GM23338 (cell line): ENCODE data around the gene APMAP. TPM values are rescaled to one million over a fixed set of nuclear protein-coding genes. Genes with fewer than 3 reads are reported as not detected.

Experiments used
- ATAC-seq: fragments of 200-7000 bp; cut with Tn5 transposase; 3 replicates; pipeline ENCODE4 v1.9.1; 2020
- DNase-seq: peaks from one replicate; pipeline ENCODE4 v3.0.0-alpha.2; 2015; ENCODE audit warnings: low spot score
- H2AFZ ChIP-seq: fragments of 200-600 bp; sonication (generic); 2 replicates; pipeline ENCODE4 v1.8.0; 2016; ENCODE audit warnings: antibody characterized with exemption, mild to moderate bottlenecking, moderate library complexity
- H3F3A ChIP-seq: fragments of 200-600 bp; sonication (generic); replicated peaks from 2 replicates; pipeline ENCODE4 v1.8.0; 2017; ENCODE audit warnings: antibody characterized with exemption, mixed run types, low read depth
- H3K27ac ChIP-seq: fragments of 200-600 bp; sonication (generic); 2 replicates; pipeline ENCODE4 v1.6.1; 2016; ENCODE audit warnings: low read depth
- H3K27me3 ChIP-seq: fragments of 200-600 bp; sonication (generic); 2 replicates; pipeline ENCODE4 v1.8.0; 2016; ENCODE audit warnings: mild to moderate bottlenecking, mixed run types, moderate library complexity; ENCODE audit not compliant: insufficient read depth
- H3K36me3 ChIP-seq: fragments of 200-600 bp; sonication (generic); 2 replicates; pipeline ENCODE4 v1.8.0; 2016; ENCODE audit warnings: mild to moderate bottlenecking; ENCODE audit not compliant: insufficient read depth
- H3K4me1 ChIP-seq: fragments of 200-600 bp; sonication (generic); 2 replicates; pipeline ENCODE4 v1.8.0; 2016; ENCODE audit warnings: mild to moderate bottlenecking, moderate library complexity; ENCODE audit not compliant: insufficient read depth
- H3K4me2 ChIP-seq: fragments of 200-600 bp; sonication (generic); 2 replicates; pipeline ENCODE4 v1.7.1; 2017; ENCODE audit warnings: mixed run types
- H3K4me3 ChIP-seq: fragments of 200-600 bp; sonication (generic); 2 replicates; pipeline ENCODE4 v1.6.1; 2016; ENCODE audit warnings: mixed run types
- H3K79me2 ChIP-seq: fragments of 200-600 bp; sonication (generic); replicated peaks from 2 replicates; pipeline ENCODE4 v1.8.0; 2017; ENCODE audit warnings: mild to moderate bottlenecking; ENCODE audit not compliant: insufficient read depth
- H3K9me2 ChIP-seq: fragments of 200-600 bp; sonication (generic); 2 replicates; pipeline ENCODE4 v1.8.0; 2017; ENCODE audit not compliant: insufficient read depth
- H4K20me1 ChIP-seq: fragments of 200-600 bp; sonication (generic); replicated peaks from 2 replicates; pipeline ENCODE4 v1.8.0; 2017; ENCODE audit warnings: mild to moderate bottlenecking; ENCODE audit not compliant: insufficient read depth
- H3K27ac Mint-ChIP-seq: 2 replicates; pipeline ENCODE4 v1.8.0; 2020; ENCODE audit warnings: inconsistent platforms, mild to moderate bottlenecking, moderate library complexity, mixed read lengths
- H3K27me3 Mint-ChIP-seq: 3 replicates; pipeline ENCODE4 v1.8.0; 2022; ENCODE audit warnings: low read depth, mild to moderate bottlenecking, moderate library complexity, mixed read lengths, inconsistent platforms; ENCODE audit not compliant: insufficient read depth, poor library complexity
- H3K36me3 Mint-ChIP-seq: 3 replicates; pipeline ENCODE4 v1.8.0; 2021; ENCODE audit warnings: low read depth, mild to moderate bottlenecking, inconsistent platforms, moderate library complexity, mixed read lengths
- H3K4me1 Mint-ChIP-seq: 3 replicates; pipeline ENCODE4 v1.8.0; 2020; ENCODE audit warnings: mild to moderate bottlenecking, inconsistent platforms, mixed read lengths
- H3K4me3 Mint-ChIP-seq: 3 replicates; pipeline ENCODE4 v1.8.0; 2021; ENCODE audit warnings: moderate library complexity, mild to moderate bottlenecking, inconsistent platforms, mixed read lengths
- H3K9me3 Mint-ChIP-seq: 3 replicates; pipeline ENCODE4 v1.8.0; 2020; ENCODE audit warnings: moderate library complexity, mild to moderate bottlenecking, inconsistent platforms, mixed read lengths
- CREB1 ChIP-seq: fragments of 250-450 bp; sonication (Bioruptor Pico); IDR thresholded peaks from 2 replicates; pipeline ENCODE4 v1.5.0; 2020; ENCODE audit warnings: low read depth, mild to moderate bottlenecking, moderate library complexity
- EZH2 ChIP-seq: fragments of 200-600 bp; sonication (generic); IDR thresholded peaks from one replicate; pipeline ENCODE4 v1.8.0; 2017; ENCODE audit warnings: antibody characterized with exemption, mild to moderate bottlenecking, low read depth; ENCODE audit not compliant: unreplicated experiment
- EZH2phosphoT487 ChIP-seq: fragments of 200-600 bp; sonication (generic); IDR thresholded peaks from one replicate; pipeline ENCODE4 v1.8.1; 2018; ENCODE audit warnings: antibody characterized with exemption; ENCODE audit not compliant: unreplicated experiment
- JUNB ChIP-seq: IDR thresholded peaks from one replicate; pipeline ENCODE4 v1.6.1; 2016; ENCODE audit warnings: antibody characterized with exemption; ENCODE audit not compliant: unreplicated experiment
- NANOG ChIP-seq: IDR thresholded peaks from 2 replicates; pipeline ENCODE4 v1.6.1; 2016; ENCODE audit warnings: antibody characterized with exemption, borderline replicate concordance
- POLR2AphosphoS5 ChIP-seq: IDR thresholded peaks from 2 replicates; pipeline ENCODE4 v1.6.1; 2016; ENCODE audit warnings: antibody characterized with exemption, low read depth
- STAT1 ChIP-seq: IDR thresholded peaks from one replicate; pipeline ENCODE4 v1.6.1; 2016; ENCODE audit warnings: antibody characterized with exemption; ENCODE audit not compliant: unreplicated experiment
- ZNF114 ChIP-seq: fragments of 250-450 bp; sonication (Bioruptor Pico); IDR thresholded peaks from 2 replicates; pipeline ENCODE4 v1.5.0; 2020; ENCODE audit warnings: mild to moderate bottlenecking, moderate library complexity
- ZNF331 ChIP-seq: fragments of 250-450 bp; sonication (Bioruptor Pico); IDR thresholded peaks from 2 replicates; pipeline ENCODE4 v1.5.0; 2020; ENCODE audit warnings: low read depth, mild to moderate bottlenecking, moderate library complexity
- polyA plus RNA-seq: library from polyadenylated mRNA; unstranded; fragments of >200 nt; fragmentation: Nextera tagmentation; extraction: Ambion mirVana; gene quantifications from 2 replicates; pipeline ENCODE4 v1.2.1, GENCODE V29; 2016
- total RNA-seq: library from RNA; depleted of rRNA; stranded (reverse); fragments of >200 nt; shearing (Covaris generic); gene quantifications from 2 replicates; pipeline ENCODE4 v1.2.3, GENCODE V29; 2014
- TF ChIP-seq, protein P1 (sequence below): fragments of 250-450 bp; sonication (Bioruptor Pico); IDR thresholded peaks from 2 replicates; pipeline ENCODE4 v1.5.0; 2020; ENCODE audit warnings: mild to moderate bottlenecking, moderate library complexity
- TF ChIP-seq, protein P2 (sequence below): IDR thresholded peaks from one replicate; pipeline ENCODE4 v1.6.1; 2018; ENCODE audit warnings: antibody characterized with exemption; ENCODE audit not compliant: unreplicated experiment
- TF ChIP-seq, protein P3 (sequence below), 2 experiments: fragments of 200-600 bp in 1 of 2; sonication (generic) in 1 of 2; conservative IDR thresholded peaks; 2 replicates each; pipeline versions ENCODE4 v1.5.1 to v1.6.1; 2016 to 2017; ENCODE audit warnings: antibody characterized with exemption in 2 of 2, low read depth in 2 of 2, mild to moderate bottlenecking in 2 of 2, moderate library complexity in 1 of 2
- TF ChIP-seq, protein P4 (sequence below): IDR thresholded peaks from 2 replicates; pipeline ENCODE4 v1.6.1; 2016; ENCODE audit warnings: antibody characterized with exemption

APMAP gene
- total and polyA plus RNA-seq, 2 experiments from 2014 or later = 31.7 to 72.3 TPM

GRCh38 chr20:24993337-24994185 lies 1.0 kb upstream of the APMAP start:
- H3K27me3 ChIP-seq = 0 out of 2 replicates have a peak, but pooled peaks cover 2% of the 10 kb centered on the region
- peaks cover 9% of the 10 kb centered on the region for H3K27me3 Mint-ChIP-seq
- no peaks in the 10 kb centered on the region; the same call in 2 of the 3 replicates for H3K36me3 Mint-ChIP-seq
- H3K79me2 ChIP-seq = peaks cover 37% of the 10 kb centered on the region
- H3K4me1 Mint-ChIP-seq = peaks cover 26% of the 10 kb centered on the region
- peak overlapping the region; percentile 93 for H3K4me3 ChIP-seq
- H3K36me3 ChIP-seq = no peaks in the 10 kb centered on the region
- no peaks in the 10 kb centered on the region; the same call in 2 of the 3 replicates for H3K9me3 Mint-ChIP-seq
- H3K27ac ChIP-seq = no peak overlapping the region
- peak overlapping the region; percentile 96 for H3K4me2 ChIP-seq
- H4K20me1 ChIP-seq = peaks cover 19% of the 10 kb centered on the region
- H3K4me1 ChIP-seq = peaks cover 8% of the 10 kb centered on the region; the same call in 1 of the 2 replicates
- ATAC-seq (no peak), DNase-seq (no peak)
- no peak for TF ChIP-seq NANOG
- TF ChIP-seq, protein P1, sequence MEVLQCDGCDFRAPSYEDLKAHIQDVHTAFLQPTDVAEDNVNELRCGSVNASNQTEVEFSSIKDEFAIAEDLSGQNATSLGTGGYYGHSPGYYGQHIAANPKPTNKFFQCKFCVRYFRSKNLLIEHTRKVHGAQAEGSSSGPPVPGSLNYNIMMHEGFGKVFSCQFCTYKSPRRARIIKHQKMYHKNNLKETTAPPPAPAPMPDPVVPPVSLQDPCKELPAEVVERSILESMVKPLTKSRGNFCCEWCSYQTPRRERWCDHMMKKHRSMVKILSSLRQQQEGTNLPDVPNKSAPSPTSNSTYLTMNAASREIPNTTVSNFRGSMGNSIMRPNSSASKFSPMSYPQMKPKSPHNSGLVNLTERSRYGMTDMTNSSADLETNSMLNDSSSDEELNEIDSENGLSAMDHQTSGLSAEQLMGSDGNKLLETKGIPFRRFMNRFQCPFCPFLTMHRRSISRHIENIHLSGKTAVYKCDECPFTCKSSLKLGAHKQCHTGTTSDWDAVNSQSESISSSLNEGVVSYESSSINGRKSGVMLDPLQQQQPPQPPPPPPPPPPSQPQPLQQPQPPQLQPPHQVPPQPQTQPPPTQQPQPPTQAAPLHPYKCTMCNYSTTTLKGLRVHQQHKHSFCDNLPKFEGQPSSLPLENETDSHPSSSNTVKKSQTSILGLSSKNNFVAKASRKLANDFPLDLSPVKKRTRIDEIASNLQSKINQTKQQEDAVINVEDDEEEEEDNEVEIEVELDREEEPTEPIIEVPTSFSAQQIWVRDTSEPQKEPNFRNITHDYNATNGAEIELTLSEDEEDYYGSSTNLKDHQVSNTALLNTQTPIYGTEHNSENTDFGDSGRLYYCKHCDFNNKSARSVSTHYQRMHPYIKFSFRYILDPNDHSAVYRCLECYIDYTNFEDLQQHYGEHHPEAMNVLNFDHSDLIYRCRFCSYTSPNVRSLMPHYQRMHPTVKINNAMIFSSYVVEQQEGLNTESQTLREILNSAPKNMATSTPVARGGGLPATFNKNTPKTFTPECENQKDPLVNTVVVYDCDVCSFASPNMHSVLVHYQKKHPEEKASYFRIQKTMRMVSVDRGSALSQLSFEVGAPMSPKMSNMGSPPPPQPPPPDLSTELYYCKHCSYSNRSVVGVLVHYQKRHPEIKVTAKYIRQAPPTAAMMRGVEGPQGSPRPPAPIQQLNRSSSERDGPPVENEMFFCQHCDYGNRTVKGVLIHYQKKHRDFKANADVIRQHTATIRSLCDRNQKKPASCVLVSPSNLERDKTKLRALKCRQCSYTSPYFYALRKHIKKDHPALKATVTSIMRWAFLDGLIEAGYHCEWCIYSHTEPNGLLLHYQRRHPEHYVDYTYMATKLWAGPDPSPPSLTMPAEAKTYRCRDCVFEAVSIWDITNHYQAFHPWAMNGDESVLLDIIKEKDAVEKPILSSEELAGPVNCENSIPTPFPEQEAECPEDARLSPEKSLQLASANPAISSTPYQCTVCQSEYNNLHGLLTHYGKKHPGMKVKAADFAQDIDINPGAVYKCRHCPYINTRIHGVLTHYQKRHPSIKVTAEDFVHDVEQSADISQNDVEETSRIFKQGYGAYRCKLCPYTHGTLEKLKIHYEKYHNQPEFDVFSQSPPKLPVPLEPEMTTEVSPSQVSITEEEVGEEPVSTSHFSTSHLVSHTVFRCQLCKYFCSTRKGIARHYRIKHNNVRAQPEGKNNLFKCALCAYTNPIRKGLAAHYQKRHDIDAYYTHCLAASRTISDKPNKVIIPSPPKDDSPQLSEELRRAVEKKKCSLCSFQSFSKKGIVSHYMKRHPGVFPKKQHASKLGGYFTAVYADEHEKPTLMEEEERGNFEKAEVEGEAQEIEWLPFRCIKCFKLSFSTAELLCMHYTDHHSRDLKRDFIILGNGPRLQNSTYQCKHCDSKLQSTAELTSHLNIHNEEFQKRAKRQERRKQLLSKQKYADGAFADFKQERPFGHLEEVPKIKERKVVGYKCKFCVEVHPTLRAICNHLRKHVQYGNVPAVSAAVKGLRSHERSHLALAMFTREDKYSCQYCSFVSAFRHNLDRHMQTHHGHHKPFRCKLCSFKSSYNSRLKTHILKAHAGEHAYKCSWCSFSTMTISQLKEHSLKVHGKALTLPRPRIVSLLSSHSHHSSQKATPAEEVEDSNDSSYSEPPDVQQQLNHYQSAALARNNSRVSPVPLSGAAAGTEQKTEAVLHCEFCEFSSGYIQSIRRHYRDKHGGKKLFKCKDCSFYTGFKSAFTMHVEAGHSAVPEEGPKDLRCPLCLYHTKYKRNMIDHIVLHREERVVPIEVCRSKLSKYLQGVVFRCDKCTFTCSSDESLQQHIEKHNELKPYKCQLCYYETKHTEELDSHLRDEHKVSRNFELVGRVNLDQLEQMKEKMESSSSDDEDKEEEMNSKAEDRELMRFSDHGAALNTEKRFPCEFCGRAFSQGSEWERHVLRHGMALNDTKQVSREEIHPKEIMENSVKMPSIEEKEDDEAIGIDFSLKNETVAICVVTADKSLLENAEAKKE = no peak
- no peak for TF ChIP-seq POLR2AphosphoS5
- no peak for TF ChIP-seq EZH2phosphoT487
- TF ChIP-seq, protein P2, sequence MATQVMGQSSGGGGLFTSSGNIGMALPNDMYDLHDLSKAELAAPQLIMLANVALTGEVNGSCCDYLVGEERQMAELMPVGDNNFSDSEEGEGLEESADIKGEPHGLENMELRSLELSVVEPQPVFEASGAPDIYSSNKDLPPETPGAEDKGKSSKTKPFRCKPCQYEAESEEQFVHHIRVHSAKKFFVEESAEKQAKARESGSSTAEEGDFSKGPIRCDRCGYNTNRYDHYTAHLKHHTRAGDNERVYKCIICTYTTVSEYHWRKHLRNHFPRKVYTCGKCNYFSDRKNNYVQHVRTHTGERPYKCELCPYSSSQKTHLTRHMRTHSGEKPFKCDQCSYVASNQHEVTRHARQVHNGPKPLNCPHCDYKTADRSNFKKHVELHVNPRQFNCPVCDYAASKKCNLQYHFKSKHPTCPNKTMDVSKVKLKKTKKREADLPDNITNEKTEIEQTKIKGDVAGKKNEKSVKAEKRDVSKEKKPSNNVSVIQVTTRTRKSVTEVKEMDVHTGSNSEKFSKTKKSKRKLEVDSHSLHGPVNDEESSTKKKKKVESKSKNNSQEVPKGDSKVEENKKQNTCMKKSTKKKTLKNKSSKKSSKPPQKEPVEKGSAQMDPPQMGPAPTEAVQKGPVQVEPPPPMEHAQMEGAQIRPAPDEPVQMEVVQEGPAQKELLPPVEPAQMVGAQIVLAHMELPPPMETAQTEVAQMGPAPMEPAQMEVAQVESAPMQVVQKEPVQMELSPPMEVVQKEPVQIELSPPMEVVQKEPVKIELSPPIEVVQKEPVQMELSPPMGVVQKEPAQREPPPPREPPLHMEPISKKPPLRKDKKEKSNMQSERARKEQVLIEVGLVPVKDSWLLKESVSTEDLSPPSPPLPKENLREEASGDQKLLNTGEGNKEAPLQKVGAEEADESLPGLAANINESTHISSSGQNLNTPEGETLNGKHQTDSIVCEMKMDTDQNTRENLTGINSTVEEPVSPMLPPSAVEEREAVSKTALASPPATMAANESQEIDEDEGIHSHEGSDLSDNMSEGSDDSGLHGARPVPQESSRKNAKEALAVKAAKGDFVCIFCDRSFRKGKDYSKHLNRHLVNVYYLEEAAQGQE = no peak
- TF ChIP-seq JUNB = no peak
- TF ChIP-seq, protein P3, sequence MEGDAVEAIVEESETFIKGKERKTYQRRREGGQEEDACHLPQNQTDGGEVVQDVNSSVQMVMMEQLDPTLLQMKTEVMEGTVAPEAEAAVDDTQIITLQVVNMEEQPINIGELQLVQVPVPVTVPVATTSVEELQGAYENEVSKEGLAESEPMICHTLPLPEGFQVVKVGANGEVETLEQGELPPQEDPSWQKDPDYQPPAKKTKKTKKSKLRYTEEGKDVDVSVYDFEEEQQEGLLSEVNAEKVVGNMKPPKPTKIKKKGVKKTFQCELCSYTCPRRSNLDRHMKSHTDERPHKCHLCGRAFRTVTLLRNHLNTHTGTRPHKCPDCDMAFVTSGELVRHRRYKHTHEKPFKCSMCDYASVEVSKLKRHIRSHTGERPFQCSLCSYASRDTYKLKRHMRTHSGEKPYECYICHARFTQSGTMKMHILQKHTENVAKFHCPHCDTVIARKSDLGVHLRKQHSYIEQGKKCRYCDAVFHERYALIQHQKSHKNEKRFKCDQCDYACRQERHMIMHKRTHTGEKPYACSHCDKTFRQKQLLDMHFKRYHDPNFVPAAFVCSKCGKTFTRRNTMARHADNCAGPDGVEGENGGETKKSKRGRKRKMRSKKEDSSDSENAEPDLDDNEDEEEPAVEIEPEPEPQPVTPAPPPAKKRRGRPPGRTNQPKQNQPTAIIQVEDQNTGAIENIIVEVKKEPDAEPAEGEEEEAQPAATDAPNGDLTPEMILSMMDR (conservative IDR thresholded peaks at IDR 0.05; ENCODE audit: low read depth in 2 of 2) = no peak
- TF ChIP-seq EZH2 = no peak
- TF ChIP-seq, protein P4, sequence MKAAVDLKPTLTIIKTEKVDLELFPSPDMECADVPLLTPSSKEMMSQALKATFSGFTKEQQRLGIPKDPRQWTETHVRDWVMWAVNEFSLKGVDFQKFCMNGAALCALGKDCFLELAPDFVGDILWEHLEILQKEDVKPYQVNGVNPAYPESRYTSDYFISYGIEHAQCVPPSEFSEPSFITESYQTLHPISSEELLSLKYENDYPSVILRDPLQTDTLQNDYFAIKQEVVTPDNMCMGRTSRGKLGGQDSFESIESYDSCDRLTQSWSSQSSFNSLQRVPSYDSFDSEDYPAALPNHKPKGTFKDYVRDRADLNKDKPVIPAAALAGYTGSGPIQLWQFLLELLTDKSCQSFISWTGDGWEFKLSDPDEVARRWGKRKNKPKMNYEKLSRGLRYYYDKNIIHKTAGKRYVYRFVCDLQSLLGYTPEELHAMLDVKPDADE = no peak
- no peak for TF ChIP-seq STAT1
- TF ChIP-seq ZNF331 (CRISPR knock-in tag) = no peak
- no peak for TF ChIP-seq CREB1 (CRISPR knock-in tag)
- TF ChIP-seq ZNF114 (CRISPR knock-in tag) = no peak
- H3F3A ChIP-seq = no peaks in the 10 kb centered on the region
- peak overlapping the region; percentile 47; the same call in 1 of the 2 replicates for H2AFZ ChIP-seq
- no peaks in the 10 kb centered on the region for H3K9me2 ChIP-seq
- H3K4me3 Mint-ChIP-seq = peak overlapping the region; percentile 96
- 0 out of 2 replicates have a peak overlapping the region, but pooled peaks have one; percentile 51 for H3K27ac Mint-ChIP-seq
